AG09309 (cell line): ENCODE measurements around the gene PRKAR1B.

Experiments
- DNase-seq: peaks from one replicate; pipeline ENCODE4 v3.0.0-alpha.2; 2010; ENCODE audit warnings: low read depth
- H3K4me3 ChIP-seq: 2 replicates; pipeline ENCODE4 v1.5.1; 2011; ENCODE audit warnings: mild to moderate bottlenecking, low read depth, low read length, moderate library complexity; ENCODE audit not compliant: control insufficient read depth
- CTCF ChIP-seq: IDR thresholded peaks from 2 replicates; pipeline ENCODE4 v1.5.1; 2011; ENCODE audit warnings: mild to moderate bottlenecking, low read depth, low read length, inconsistent platforms; ENCODE audit not compliant: insufficient read depth, control insufficient read depth; ENCODE audit errors: missing control alignments

The PRKAR1B gene

GRCh38 chr7:584820-585219 lies 142.3 kb downstream of the PRKAR1B start:
- no peak for DNase-seq
- TF ChIP-seq CTCF, result no peak
- no peak overlapping the region for H3K4me3 ChIP-seq

GRCh38 chr7:584122-584465 lies 143.0 kb downstream of the PRKAR1B start:
- no peak for DNase-seq
- H3K4me3 ChIP-seq, result no peak overlapping the region
- TF ChIP-seq CTCF, result no peak

GRCh38 chr7:583410-584121 lies 143.5 kb downstream of the PRKAR1B start:
- TF ChIP-seq CTCF, result no peak
- H3K4me3 ChIP-seq, result no peak overlapping the region
- DNase-seq, result no peak

GRCh38 chr7:582931-583330 lies 144.2 kb downstream of the PRKAR1B start:
- TF ChIP-seq CTCF, result no peak
- no peak overlapping the region for H3K4me3 ChIP-seq
- no peak for DNase-seq

GRCh38 chr7:582081-582835 lies 144.8 kb downstream of the PRKAR1B start:
- no peak for DNase-seq
- H3K4me3 ChIP-seq, result no peak overlapping the region
- TF ChIP-seq CTCF, result no peak

GRCh38 chr7:578386-578785 lies 148.7 kb downstream of the PRKAR1B start:
- TF ChIP-seq CTCF, result no peak
- H3K4me3 ChIP-seq, result no peak overlapping the region
- DNase-seq, result no peak
